Kidney (tissue), 22 donors: ENCODE results near the gene TMX1. TPM values are rescaled to one million over a fixed set of nuclear protein-coding genes. Genes with fewer than 3 reads are reported as not detected.

ENCODE experiments used
- DNase-seq, 5 donors: peaks; one replicate each; pipeline ENCODE4 v3.0.0-alpha.2; 2013 to 2020
- FAIRE-seq: peaks from 2 replicates; lab custom pipeline; 2012; peaks lifted over from hg19 to GRCh38; lab: Jason Lieb, UNC
- H3K27ac ChIP-seq, 2 donors: one replicate each; pipeline ENCODE4 v1.7.0; 2013; ENCODE audit warnings: low read depth in 2 of 2, low read length in 2 of 2, inconsistent platforms in 1 of 2
- H3K27me3 ChIP-seq: one replicate; pipeline ENCODE4 v1.7.1; 2013; ENCODE audit warnings: low read length, inconsistent platforms; ENCODE audit not compliant: control insufficient read depth, insufficient read depth
- H3K36me3 ChIP-seq, 3 donors: one replicate each; pipeline versions ENCODE4 v1.7.0 to v1.7.1; 2013; ENCODE audit warnings: low read length in 3 of 3, control low read depth in 1 of 3, inconsistent platforms in 1 of 3; ENCODE audit not compliant: insufficient read depth in 3 of 3, control insufficient read depth in 2 of 3
- H3K4me1 ChIP-seq, 3 donors: one replicate each; pipeline versions ENCODE4 v1.7.0 to v1.7.1; 2013; ENCODE audit warnings: low read length in 3 of 3, inconsistent platforms in 1 of 3, low read depth in 1 of 3; ENCODE audit not compliant: control insufficient read depth in 2 of 3, insufficient read depth in 2 of 3
- H3K4me3 ChIP-seq, 3 donors: one replicate each; pipeline versions ENCODE4 v1.7.0 to v1.8.1; 2013; ENCODE audit warnings: low read length in 3 of 3, control low read depth in 1 of 3, inconsistent platforms in 1 of 3
- H3K9ac ChIP-seq, 3 donors: one replicate each; pipeline versions ENCODE4 v1.7.0 to v1.7.1; 2013; ENCODE audit warnings: low read length in 3 of 3, control low read depth in 1 of 3, inconsistent platforms in 1 of 3
- H3K9me3 ChIP-seq, 3 donors: one replicate each; pipeline versions ENCODE4 v1.7.0 to v1.7.1; 2013; ENCODE audit warnings: low read length in 3 of 3, control low read depth in 1 of 3, inconsistent platforms in 1 of 3; ENCODE audit not compliant: control insufficient read depth in 2 of 3, insufficient read depth in 1 of 3
- intact Hi-C: fragments of 100-400 bp; cut with DNase I; formaldehyde crosslinking; loops from one replicate; pipeline ENCODE4 v1.11.1; 2022
- long read RNA-seq, 10 donors: library from polyadenylated mRNA in 1 of 10; unstranded in 1 of 10; transcript quantifications; one replicate each; pipeline ENCODE4 v2.0.0 and lab custom pipeline, GENCODE V29; 2021 to 2026
- polyA plus RNA-seq: library from polyadenylated mRNA; stranded (reverse); fragments of 350-450 nt; fragmentation: Illumina TruSeq; extraction: RNeasy Lipid Tissue Mini Kit (QIAGEN cat#74804); gene quantifications from one replicate; pipeline ENCODE4 v1.2.3, GENCODE V29; 2014; ENCODE audit warnings: low read depth, low replicate concordance; ENCODE audit not compliant: insufficient read depth
- total RNA-seq: library from RNA; stranded (reverse); fragmentation: NEBNext Ultra II Directional; extraction: Animal tissue kit (Norgen Biotek cat#: 25700); gene quantifications from one replicate; pipeline ENCODE4 v1.2.1, GENCODE V29; 2021
- TF ChIP-seq, protein P1 (sequence below): IDR thresholded peaks from 3 replicates; pipeline ENCODE4 v1.5.1; 2012; ENCODE audit warnings: mild to moderate bottlenecking, moderate library complexity, borderline replicate concordance; ENCODE audit not compliant: insufficient read depth; ENCODE audit errors: extremely low read depth
- donor health status: control.
- donor health status: control.
- donor health status: control.
- donor health status: control.
- donor health status: control.
- donor health status: DM: yes; HTN: yes; CAD: no.
- donor health status: Normal renal cell carcinoma (clear cell type).

TMX1 gene, protein sequence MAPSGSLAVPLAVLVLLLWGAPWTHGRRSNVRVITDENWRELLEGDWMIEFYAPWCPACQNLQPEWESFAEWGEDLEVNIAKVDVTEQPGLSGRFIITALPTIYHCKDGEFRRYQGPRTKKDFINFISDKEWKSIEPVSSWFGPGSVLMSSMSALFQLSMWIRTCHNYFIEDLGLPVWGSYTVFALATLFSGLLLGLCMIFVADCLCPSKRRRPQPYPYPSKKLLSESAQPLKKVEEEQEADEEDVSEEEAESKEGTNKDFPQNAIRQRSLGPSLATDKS
- total RNA-seq (31.6 TPM), polyA plus RNA-seq (12.3 TPM)
- long read RNA-seq, donor 1, transcript TMX1-201 (8 exons, 3,995 nt), result major isoform, 21 of 21 reads
- long read RNA-seq, donor 1, partial matches to known transcripts, result 0 of 21 reads
- long read RNA-seq, donor 1, other reads (novel, unspliced or antisense), result 0 of 21 reads
- long read RNA-seq, donor 2, transcript TMX1-201 (8 exons, 3,995 nt), result major isoform, 27 of 59 reads
- long read RNA-seq, donor 2, partial matches to known transcripts, result 32 of 59 reads
- long read RNA-seq, donor 2, other reads (novel, unspliced or antisense), result 0 of 59 reads
- long read RNA-seq, donor 3, transcript TMX1-201 (8 exons, 3,995 nt), result major isoform, 24 of 24 reads
- long read RNA-seq, donor 3, partial matches to known transcripts, result 0 of 24 reads
- long read RNA-seq, donor 3, other reads (novel, unspliced or antisense), result 0 of 24 reads
- long read RNA-seq, donor 4, transcript TMX1-201 (8 exons, 3,995 nt), result major isoform, 26 of 26 reads
- long read RNA-seq, donor 4, partial matches to known transcripts, result 0 of 26 reads
- long read RNA-seq, donor 4, other reads (novel, unspliced or antisense), result 0 of 26 reads
- long read RNA-seq, donor 5, partial matches to known transcripts, result 0 of 1 reads
- long read RNA-seq, donor 5, other reads (novel, unspliced or antisense), result 0 of 1 reads
- long read RNA-seq, donor 6, transcript TMX1-201 (8 exons, 3,995 nt), result major isoform, 45 of 45 reads
- long read RNA-seq, donor 6, partial matches to known transcripts, result 0 of 45 reads
- long read RNA-seq, donor 6, other reads (novel, unspliced or antisense), result 0 of 45 reads
- long read RNA-seq, donor 7, transcript TMX1-201 (8 exons, 3,995 nt), result major isoform, 53 of 59 reads
- long read RNA-seq, donor 7, partial matches to known transcripts, result 1 of 59 reads
- long read RNA-seq, donor 7, other reads (novel, unspliced or antisense), result 5 of 59 reads
- long read RNA-seq, donor 8, transcript TMX1-201 (8 exons, 3,995 nt), result major isoform, 22 of 22 reads
- long read RNA-seq, donor 8, partial matches to known transcripts, result 0 of 22 reads
- long read RNA-seq, donor 8, other reads (novel, unspliced or antisense), result 0 of 22 reads
- long read RNA-seq, donor 9, transcript TMX1-201 (8 exons, 3,995 nt), result major isoform, 14 of 14 reads
- long read RNA-seq, donor 9, partial matches to known transcripts, result 0 of 14 reads
- long read RNA-seq, donor 9, other reads (novel, unspliced or antisense), result 0 of 14 reads
- long read RNA-seq, donor 10, transcript TMX1-201 (8 exons, 3,995 nt), result major isoform, 12 of 27 reads
- long read RNA-seq, donor 10, partial matches to known transcripts, result 15 of 27 reads
- long read RNA-seq, donor 10, other reads (novel, unspliced or antisense), result 0 of 27 reads

DNA sequence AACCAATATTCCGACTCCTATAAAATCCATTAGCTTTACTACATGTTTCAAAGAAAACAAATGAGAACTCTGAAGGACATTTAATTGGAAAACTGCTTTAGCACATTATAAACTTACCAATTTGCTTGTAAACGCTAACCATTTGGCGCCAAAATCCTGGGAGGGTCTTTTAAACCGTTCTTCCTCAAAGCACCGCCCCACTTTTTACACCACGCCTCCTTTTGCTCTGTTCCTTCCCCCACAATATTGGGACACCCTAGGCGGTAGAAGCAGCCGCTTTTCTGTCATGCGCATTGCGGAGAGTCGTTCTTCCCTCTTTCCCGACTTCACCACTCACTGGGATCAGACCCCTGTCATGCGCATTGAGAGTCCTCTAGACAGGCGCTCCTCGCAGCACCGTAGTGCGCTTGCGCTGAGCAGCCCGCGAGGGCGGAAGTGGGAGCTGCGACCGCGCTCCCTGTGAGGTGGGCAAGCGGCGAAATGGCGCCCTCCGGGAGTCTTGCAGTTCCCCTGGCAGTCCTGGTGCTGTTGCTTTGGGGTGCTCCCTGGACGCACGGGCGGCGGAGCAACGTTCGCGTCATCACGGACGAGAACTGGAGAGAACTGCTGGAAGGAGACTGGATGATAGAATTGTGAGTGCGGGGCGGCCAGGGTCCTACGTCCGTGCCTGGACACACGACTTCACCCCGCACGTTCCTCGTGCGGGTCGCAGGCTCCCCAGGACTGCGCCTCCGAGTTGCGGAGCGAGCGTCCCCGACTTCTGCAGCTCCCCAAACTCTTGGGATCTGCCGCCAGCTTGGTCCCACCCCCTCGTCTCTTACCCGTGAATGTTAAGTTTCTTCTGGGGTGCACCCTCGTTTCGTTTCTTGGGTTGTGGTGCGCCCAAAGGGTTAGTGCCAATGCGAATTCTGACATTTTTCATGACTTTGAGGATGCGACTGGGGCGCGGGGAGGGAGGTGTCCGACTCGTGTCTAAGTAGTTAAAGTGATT lies at the start of gene TMX1:
Gene TMX1, plus strand, starts transcription at position 435 of the 991 bp plus-strand sequence. Its CDS starts 46 bp downstream, at position 481.
- Histone ChIP-seq H3K27me3 (no peaks in the 10 kb centered on the region), H3K27ac (peak within 1 kb of the TSS; percentile 60 to 73), H3K4me1 (peaks cover 0 to 4% (median 0%) of the 10 kb centered on the region in 3 donors), H3K9ac (peak within 1 kb of the TSS; percentile 75 to 90 (median 86)), H3K4me3 (peak within 1 kb of the TSS; percentile 84 to 97 (median 91)), H3K36me3 (peaks cover 0 to 4% (median 0%) of the 10 kb centered on the region in 3 donors), H3K9me3 (no peaks in the 10 kb centered on the region)
- intact Hi-C loops, result no loop called here
- DNase-seq, result peak; percentile 98 to 100 (median 98)
- FAIRE-seq, result peak; percentile 90
- TF ChIP-seq, protein P1, sequence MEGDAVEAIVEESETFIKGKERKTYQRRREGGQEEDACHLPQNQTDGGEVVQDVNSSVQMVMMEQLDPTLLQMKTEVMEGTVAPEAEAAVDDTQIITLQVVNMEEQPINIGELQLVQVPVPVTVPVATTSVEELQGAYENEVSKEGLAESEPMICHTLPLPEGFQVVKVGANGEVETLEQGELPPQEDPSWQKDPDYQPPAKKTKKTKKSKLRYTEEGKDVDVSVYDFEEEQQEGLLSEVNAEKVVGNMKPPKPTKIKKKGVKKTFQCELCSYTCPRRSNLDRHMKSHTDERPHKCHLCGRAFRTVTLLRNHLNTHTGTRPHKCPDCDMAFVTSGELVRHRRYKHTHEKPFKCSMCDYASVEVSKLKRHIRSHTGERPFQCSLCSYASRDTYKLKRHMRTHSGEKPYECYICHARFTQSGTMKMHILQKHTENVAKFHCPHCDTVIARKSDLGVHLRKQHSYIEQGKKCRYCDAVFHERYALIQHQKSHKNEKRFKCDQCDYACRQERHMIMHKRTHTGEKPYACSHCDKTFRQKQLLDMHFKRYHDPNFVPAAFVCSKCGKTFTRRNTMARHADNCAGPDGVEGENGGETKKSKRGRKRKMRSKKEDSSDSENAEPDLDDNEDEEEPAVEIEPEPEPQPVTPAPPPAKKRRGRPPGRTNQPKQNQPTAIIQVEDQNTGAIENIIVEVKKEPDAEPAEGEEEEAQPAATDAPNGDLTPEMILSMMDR, result no peak

DNA sequence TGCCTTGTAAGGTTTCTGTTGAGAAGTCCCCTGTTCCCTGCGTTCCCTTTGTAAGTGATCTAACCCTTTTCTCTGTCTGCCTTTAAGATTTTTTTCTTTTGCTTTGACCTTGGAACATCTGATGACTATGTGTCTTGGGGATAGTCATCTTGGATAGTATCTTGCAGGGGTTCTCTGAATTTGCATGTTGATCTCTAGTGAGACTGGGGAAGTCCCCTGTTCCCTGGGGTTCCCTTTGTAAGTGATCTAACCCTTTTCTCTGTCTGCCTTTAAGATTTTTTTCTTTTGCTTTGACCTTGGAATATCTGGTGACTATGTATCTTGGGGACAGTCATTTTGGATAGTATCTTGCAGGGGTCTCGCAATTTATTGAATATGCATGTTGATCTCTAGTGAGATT lies 38.2 kb upstream of the TMX1 start:
- no peak overlapping the region for H3K9ac ChIP-seq
- no peak for DNase-seq
- H3K4me1 ChIP-seq, result no peaks in the 10 kb centered on the region
- no peak overlapping the region for H3K27ac ChIP-seq
- no peaks in the 10 kb centered on the region for H3K36me3 ChIP-seq
- intact Hi-C loops, result no loop called here
- H3K9me3 ChIP-seq, result no peaks in the 10 kb centered on the region
- no peaks in the 10 kb centered on the region for H3K27me3 ChIP-seq
- TF ChIP-seq, protein P1, result no peak
- no peak for FAIRE-seq
- H3K4me3 ChIP-seq, result no peak overlapping the region
